Neural cell (in vitro differentiated cells): ENCODE data around the gene YPEL2.

Experiments used
- CTCF ChIP-seq: fragments of 450-650 bp; IDR thresholded peaks from 2 replicates; pipeline ENCODE4 v1.5.1; 2014; ENCODE audit warnings: antibody characterized with exemption, mild to moderate bottlenecking, moderate library complexity; ENCODE audit not compliant: poor library complexity, severe bottlenecking
- EP300 ChIP-seq: fragments of 450-650 bp; conservative IDR thresholded peaks from 2 replicates; pipeline ENCODE4 v1.6.1; 2014; ENCODE audit warnings: antibody characterized with exemption, mild to moderate bottlenecking, moderate library complexity; ENCODE audit not compliant: poor library complexity, severe bottlenecking
- POLR2AphosphoS5 ChIP-seq: IDR thresholded peaks from 2 replicates; pipeline ENCODE4 v1.6.1; 2012
- SMC3 ChIP-seq: fragments of 450-650 bp; conservative IDR thresholded peaks from 2 replicates; pipeline ENCODE4 v1.6.1; 2014; ENCODE audit warnings: antibody characterized with exemption, mild to moderate bottlenecking, moderate library complexity; ENCODE audit not compliant: poor library complexity

GRCh38 chr17:59347975-59348391 lies 16.5 kb downstream of the YPEL2 start:
- no peak for TF ChIP-seq SMC3
- no peak for TF ChIP-seq CTCF
- TF ChIP-seq EP300: no peak
- TF ChIP-seq POLR2AphosphoS5: no peak
